Activated CD4-positive, alpha-beta T cell treated with anti-CD3 and anti-CD28 coated beads, Interleukin-2, amount 50 U/mL, for 1 hour (primary cell): ENCODE measurements around the gene STK31.
"Not testable (repeated sequence)": the region's sequence is repeated elsewhere in the genome, so short reads cannot be mapped to it uniquely, and the experiment has no call there.

Source experiments
- DNase-seq: peaks from one replicate; pipeline ENCODE4 v3.0.0-alpha.2; 2020

STK31 gene

DNA sequence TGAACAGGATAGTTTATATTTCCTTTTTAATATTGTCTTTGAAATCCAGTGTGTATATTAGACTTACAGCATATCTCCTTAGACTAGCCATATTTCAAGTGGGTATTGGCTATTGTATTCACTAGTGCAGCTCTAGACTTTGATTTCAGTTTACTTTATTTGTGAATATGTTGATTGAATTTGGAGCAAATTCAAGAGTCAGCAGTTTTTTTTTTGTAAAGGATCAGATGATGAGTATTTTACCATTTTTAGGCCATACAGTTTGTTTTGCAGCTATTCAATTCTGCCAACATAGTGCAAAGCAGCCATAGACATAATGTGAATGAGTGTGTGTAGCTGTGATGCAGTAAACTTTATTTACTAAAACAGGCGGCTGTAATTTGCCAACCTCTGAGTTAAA, 4.6 kb downstream of the STK31 start:
- no peak for DNase-seq

DNA sequence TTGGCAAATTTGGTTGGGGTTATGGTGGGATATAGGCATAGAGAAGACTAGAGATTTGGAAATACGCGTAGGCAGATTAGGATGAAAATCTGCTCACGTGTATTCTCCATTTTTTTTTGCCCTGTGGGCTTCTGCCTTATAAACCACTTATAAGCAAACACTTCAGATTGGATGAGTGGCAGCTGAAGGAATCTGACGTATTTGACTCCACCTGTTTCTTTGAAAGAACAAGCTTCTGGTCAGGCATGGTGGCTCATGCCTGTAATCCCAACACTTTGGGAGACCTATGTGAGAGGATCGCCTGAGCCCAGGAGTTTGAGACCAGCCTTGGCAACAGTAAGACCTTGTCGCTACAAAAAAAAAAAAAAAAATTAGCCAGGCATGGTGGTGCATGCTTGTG, 5.1 kb downstream of the STK31 start:
- DNase-seq, result no peak

DNA sequence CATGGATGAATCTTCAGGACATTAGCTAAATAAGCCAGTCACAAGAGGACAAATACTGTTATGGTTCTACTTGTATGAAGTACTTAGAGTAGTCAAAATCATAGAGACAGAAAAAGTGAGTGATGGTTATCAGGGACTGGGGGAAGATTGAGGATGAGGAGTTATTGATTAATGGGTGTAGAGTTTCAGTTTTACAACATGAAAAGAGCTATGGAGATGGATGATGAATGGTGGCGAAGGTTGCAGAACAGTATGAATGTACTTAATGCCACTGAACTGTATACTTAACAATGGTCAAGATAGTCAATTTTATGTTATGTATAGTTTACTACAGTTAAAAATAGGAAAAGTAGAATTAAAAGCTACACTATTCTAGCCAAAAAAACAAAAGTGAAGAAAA, 7.8 kb downstream of the STK31 start:
- no peak for DNase-seq

DNA sequence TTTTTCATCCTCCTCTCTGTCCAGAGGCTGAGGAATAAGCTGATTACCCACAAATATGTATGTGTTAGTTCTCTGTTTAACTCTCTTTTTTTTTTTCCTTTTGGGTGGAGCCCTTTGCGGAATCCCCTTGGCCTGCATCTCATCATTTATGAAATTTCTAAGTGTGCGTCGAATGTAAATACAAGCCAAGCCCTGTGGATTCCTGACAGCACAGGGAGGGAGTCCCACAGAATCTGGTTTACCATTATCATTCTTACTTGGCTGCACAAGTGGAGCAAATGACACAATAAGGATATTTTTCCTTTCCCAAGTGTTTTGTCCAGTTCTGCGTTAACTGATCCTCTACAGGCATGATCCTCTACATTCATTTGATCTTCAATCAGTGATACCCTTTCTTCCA, 11.4 kb downstream of the STK31 start:
- DNase-seq, result no peak

DNA sequence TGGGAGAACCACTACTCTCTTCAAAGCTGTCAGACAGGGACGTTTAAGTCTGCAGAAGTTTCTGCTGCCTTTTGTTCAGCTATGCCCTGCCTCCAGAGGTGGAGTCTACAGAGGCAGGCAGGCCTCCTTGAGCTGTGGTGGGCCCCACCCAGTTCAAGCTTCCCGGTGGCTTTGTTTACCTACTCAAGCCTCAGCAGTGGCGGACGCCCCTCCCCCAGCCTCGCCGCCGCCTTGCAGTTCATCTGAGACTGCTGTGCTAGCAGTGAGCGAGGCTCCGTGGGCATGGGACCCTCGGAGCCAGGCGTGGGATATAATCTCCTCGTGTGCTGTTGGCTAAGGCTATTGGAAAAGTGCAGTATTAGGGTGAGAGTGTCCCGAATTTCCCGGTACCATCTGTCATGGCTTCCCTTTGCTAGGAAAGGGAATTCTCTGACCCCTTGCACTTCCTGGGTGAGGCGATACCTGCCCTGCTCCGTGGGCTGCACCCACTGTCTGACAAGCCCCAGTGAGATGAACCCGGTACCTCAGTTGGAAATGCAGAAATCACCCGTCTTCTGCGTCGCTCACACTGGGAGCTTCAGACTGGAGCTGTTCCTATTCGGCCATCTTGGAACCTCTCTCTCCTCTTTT, 12.7 kb downstream of the STK31 start:
- DNase-seq, result not testable (repeated sequence)

DNA sequence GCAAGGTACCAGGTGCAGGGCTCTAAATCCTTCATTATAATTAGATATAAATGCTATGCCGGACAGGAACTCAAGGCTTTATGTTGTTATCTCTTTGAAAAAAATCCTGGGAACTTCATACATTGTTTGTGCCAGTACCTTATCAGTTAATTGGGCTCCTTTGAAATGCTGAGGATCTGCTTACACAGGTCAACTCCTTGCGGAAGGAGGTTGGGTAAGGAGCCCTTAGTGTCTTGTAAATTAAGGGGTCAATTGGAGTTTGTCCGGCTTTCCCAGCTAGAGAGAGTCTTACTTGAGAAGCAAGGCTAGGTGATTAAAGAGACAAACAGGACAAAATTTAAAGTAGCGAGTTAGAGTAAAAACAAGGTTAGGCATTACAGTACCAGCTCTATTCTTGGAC, 14.1 kb downstream of the STK31 start:
- not testable (repeated sequence) for DNase-seq

DNA sequence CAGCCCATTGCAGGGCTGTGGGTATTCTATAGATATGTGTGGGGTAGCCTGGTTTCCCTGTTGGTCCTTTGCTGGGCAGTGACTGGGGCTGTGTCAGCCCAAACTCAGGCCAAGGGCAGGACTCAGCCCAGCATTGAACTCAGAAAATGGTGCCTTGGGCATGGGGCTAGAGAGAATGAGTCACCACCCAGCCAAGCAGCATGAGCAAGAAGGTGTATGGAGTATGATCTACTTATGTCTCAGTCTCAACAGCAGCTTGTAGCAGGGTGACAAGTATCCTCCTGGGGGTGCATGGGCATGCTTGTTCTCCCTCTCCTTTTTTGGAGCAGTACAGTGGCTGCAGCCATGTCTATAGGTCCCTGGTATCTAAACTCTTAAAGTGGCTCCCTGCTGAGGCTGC, 32.0 kb downstream of the STK31 start:
- DNase-seq, result no peak

DNA sequence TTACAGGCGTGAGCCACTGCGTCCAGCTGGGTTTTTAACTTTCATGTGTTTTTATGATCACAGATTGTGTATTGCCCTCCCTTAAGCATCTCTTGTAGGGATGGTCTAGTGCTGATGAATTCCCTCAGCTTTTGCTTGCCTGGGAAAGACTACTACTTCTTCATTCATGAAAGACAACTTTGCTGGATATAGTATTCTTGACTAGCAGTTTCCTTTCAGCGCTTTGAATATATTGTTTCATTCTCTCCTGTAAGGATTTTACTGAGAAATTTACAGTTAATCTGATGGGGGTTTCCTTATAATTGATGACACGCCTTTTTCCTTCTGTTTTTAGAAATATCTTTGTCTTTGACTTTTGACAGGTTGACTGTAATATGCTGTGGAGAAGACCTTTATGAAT, 33.2 kb downstream of the STK31 start:
- DNase-seq, result no peak

DNA sequence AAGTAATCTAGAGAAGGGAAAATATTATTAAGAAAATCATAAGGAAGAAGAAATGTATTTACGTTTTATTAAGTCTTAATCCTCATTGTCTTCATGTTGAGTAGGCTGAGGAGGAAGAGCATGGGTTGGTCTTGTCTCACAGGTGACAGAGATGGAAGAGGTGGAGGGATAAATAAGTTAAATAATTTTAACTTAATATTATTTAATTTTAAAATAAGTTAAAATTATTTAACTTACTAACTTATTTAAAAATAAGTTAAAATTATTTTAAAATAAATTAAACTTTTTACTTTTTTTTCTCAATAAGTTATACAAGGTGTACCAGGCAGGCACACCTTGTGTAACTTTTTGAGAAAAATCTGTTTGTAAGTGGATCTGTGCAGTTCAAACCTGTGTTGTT, 36.6 kb downstream of the STK31 start:
- no peak for DNase-seq

DNA sequence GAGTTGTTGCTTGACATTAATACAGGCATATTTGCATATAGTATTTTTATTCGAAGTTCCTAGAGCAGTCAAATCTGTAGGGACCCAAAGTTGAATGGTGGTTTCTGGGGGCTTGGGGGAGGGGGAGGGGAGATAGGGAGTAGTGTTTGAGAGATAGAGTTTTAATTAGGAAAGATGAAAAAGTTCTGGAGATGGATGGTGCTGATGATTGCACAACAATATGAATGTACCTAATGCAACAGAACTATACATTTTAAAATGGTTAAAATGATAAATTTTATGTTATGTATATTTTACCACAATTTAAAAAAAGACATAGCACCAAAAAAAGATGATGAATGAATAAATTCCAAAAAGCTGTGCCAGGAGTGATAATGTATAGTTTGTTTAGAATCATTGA, 41.8 kb downstream of the STK31 start:
- no peak for DNase-seq

DNA sequence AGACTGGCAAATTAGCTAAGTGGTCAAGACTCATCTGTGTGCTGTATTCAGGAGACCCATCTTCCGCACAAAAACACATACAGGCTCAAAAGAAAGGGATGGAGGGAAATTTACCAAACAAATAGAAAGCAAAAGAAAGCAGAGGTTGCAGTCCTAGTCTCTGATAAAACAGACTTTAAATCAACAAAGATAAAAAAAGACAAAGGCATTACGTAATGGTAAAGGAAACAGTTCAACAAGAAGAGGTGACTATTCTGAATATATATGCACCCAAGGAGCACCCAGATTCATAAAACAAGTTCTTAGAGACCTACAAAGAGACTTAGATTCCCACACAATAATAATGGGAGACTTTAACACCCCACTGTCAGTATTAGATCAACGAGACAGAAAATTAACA, 48.8 kb downstream of the STK31 start:
- not testable (repeated sequence) for DNase-seq

DNA sequence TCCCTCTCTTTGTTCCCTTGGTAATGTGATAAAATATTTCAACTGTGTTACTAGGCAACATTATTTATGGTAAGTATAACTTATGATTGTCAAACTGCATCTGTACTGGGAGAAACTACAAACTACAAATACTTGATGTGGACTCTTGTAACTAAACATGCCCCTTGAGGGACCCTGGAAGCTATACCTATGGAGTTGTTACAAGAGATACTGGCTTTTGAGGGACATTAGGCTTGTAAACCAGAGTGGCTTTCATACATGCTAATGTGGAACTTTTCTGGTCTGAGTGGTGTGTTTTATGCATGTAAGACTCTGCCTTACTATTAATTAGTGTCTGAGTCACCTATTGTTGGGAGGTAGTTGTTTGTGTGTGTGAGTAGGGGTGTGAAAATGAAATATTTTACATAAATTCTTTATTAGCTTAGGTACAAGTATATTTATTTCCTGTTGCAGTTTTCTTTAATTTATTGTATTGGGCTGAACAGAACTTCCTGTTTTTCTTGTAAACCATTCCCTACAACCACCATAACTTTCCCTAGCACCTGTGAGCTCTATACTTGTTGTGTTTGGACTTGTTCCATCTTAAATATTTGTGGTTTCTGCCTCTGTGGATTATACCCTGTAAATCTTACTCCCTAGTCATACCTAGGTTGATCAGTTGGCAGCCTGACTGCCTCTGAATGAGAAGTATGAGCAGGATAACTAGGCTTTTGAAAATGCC, 49.8 kb downstream of the STK31 start:
- no peak for DNase-seq

DNA sequence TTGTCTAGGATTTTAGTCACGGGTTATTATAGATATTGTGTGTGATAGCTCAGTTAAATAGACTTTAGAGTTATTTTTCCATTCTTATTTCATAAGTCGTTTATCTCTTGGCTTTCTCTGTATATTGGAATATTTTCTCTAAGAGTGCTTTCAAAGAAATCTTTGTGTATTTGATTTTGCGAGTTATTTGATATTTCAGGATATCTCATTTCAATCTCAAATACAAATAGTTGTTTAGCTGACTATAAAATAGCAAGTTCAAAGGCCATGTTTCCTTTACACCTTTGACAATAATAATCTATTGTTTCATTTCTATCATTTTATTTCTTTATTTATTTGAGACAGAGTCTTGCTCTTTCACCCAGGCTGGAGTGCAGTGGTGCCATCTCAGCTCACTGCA, 55.9 kb downstream of the STK31 start:
- no peak for DNase-seq

DNA sequence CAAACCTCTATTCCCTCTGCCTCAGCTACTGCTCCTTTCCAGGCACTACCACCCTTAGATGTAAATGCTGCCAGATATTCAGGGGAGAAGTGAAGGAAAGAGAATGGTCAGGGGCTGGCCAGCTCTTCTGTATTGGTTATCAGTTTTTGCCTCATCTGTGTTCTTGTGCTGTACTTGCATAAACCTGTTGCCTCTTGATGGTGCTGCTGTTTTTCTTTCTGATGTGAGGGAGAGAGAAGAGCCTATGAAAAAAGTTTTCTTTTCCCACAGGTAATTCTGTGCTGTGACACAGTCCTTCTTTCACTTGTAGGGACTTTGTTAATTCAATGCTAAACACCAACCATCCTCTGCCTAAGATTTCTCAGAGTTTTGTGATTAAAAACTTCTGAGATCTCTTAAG, 57.5 kb downstream of the STK31 start:
- DNase-seq, result no peak

DNA sequence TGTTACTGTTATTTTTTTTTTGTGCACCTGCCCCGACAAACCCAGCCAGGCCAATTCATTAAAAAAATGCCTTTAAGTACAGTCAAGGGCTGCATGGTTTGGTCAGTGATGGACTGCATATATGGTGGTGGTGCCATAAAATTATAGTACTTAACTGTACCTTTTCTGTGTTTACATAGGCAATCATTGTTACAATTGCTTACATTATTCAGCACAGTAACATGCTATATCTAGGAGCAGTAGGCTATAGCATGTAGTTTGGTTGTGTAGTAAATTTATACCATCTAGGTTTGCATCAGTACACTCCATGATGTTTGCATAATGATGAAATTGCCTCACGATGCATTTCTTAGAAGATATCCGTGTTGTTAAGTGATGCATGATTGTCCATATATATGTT, 58.0 kb downstream of the STK31 start:
- no peak for DNase-seq

DNA sequence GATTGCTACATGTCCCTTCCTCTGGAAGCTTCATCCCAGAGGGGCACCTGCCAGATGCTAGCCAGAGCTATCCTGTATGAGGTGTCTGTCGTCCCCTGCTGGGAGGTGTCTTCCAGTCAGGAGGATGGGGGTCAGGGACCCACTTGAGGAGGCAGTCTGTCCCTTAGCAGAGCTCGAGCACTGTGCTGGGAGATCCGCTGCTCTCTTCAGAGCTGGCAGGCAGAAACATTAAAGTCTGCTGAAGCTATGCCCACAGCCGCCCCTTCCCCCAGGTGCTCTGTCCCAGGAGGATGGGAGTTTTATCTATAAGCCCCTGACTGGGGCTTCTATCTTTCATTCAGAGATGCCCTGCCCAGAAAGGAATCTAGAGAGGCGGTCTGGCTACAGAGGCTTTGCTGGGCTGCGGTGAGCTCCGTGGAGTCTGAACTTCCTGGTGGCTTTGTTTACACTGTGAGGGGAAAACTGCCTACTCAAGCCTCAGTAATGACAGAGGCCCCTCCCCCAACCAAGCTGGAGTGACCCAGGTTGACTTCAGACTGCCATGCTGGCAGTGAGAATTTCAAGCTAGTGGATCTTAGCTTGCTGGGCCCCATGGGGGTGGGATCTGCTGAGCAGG, 69.3 kb downstream of the STK31 start:
- DNase-seq, result not testable (repeated sequence)

DNA sequence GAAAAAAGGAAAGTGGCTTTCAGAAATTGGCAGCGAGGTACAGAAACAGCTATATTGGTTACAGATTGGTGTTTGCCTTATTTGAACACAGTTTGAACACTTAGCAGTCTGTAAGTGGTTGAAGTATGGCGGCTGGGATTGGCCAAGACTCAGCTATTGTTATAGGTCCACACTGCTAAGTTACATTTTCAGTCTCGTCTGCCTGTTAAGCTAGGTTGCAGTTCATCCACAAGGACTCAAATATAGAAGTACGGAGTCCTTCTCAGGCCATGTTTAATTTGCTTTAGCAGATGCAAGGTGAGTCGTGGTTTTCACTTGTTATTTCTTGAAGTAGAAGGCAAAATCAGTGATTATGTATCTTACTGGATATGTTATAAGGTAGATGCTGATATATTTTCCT, 73.1 kb downstream of the STK31 start:
- DNase-seq, result no peak

DNA sequence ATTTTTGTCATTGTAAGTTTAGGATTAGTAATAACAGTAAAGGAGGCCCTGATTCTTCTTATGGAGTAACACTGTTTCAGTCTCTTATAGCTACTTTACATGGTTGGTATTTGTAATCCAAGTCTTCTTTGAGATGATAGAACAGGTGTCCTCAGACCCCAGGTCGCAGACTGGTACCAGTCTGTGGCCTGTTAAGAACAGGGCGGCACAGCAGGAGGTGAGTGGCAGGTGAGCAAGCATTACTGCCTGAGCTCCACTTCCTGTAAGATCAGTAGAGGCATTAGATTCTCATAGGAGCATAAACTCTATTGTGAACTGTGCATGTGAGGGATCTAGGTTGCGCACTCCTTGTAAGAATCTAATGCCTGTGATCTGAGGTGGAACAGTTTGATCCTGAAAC, 77.3 kb downstream of the STK31 start:
- no peak for DNase-seq

DNA sequence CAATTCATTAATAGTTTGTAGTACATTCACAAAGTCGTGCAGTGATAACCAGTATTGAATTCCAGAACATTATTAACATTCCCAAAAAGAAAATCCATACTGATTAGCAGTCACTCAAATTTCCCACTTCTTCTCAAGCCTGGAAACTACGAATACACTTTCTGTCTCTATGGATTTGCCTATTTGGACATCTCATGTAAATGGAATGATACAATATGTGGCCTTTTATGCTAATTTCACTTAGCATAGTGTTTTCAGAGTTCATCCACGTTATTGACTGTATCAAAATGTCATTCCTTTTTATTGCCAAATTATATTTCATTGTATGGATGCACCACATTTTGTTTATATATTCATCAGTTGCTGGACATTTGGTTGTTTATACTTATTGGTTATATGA, 78.8 kb downstream of the STK31 start:
- no peak for DNase-seq

DNA sequence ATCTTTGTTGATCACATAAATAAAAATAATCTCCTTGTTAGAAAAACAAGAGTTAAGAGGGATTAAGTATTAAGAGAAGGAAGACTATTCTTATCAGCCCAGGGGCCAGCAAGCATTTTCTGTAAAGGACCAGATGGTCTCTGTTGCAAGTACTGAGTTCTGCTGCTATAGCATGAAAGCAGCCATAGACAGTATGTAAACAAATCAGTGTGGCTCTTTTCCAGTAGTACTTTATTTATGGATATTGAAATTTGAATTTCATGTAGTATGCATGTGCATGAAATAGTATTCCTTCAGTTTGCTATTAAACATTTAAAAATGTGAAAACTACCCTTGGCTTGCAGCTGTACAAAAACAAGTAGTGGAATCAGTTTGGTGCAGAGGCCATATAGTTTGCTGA, 81.7 kb downstream of the STK31 start:
- DNase-seq, result no peak

DNA sequence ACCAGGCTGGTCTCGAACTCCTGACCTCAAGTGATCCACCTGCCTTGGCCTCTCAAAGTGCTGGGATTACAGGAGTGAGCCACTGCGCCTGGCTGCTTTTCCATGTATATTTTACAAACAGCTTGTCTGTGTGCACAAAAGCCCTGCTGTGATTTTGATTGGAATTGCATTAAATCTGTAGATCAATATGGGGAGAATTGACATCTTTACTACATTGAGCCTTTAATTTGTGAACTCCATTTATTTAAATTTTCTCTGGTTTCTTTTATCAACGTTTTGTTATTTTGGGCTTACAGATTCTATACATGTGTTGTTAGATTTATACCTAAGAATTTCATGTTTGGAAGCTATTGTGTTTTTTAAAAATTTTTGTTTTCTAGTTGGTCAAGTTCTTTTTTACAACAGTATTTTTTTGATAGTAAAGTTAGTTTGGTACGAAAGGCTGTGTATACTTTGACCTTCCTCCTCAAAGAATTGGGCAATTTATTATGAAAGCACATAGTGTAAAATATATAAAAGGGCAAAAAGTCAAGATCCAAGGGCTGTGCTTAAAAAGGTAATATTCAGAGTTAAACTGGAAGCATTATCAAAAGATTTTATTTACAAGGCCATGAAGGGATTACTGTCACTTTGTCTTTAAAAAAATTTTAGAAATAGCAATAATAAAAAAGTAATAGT, 92.8 kb downstream of the STK31 start:
- no peak for DNase-seq

DNA sequence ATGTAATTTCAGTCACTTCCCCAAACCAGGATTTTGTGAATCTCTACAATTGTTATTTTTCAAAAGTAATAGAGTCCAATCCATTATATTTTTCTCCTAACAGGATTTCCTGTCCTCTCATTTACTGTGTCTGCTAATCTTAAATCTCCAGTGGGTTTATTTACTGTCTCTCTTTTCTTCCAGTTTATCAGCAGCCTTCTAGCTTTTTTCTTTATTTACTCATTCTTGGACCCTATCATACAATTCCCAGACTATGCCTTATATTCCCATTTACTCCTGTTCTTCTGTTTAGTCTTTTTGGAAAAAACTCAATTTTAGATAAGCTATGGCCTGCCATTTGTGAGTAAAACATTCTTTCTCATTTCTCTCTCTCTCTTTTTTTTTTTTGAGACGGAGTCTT, 94.7 kb downstream of the STK31 start:
- no peak for DNase-seq

DNA sequence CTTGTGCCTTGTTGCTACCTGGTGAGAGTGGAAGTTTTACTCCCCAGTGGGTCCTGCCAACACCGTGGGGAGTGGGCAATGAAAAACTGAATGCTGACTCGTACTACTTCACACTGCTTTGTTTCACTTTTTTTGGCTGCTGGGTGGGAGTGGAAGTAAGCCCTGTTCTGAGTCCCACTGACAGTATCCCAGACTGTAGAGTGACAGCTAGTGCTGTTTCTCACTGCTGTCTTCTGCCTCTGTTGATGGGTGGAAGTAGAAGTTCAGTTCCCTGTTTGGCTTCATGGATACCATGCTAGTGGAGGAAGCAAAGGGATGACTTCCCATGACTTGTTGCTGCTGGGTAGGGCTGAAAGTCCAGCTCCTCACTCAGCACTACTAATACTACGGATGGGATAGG, 98.4 kb downstream of the STK31 start:
- no peak for DNase-seq

DNA sequence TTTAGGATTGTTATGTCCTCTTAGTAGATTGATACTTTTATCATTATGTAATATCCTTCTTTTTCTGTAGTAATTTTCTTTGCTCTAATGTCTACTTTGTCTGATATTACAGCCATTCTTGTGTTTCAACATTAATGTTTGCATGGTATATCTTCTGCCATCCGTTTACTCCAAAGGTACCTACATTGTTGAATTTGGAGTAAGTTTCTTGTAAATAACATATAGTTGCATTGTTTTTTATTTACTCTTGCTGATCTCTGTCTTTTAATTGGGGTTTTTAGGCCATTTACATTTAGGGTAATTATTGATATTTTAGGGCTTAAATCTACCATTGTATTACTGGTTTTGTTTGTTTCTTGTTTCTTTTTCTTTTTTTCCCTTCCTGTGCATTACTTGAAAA, 100.1 kb downstream of the STK31 start:
- no peak for DNase-seq
